ENCODE measurements around the gene LIMA1.
"Not testable (repeated sequence)": the region's sequence is repeated elsewhere in the genome, so short reads cannot be mapped to it uniquely, and the experiment has no call there.

DNA sequence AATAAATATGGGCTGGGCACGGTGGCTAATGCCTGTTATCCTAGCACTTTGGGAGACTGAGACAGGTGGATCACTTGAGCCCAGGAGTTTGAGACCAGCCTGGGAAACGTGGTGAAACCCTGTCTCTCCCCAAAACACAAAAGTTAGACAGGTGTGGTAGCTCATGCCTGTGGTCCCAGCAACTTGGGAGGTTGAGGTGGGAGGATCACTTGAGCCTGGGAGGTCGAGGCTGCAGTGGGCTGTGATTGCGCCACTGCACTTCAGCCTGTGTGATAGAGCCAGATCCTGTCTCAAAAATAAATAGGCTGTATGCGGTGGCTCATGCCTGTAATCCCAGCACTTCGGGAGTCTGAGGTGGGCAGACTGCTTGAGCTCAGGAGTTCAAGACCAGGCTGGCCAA lies 135.3 kb downstream of the LIMA1 start:
- TF ChIP-seq, protein P1, sequence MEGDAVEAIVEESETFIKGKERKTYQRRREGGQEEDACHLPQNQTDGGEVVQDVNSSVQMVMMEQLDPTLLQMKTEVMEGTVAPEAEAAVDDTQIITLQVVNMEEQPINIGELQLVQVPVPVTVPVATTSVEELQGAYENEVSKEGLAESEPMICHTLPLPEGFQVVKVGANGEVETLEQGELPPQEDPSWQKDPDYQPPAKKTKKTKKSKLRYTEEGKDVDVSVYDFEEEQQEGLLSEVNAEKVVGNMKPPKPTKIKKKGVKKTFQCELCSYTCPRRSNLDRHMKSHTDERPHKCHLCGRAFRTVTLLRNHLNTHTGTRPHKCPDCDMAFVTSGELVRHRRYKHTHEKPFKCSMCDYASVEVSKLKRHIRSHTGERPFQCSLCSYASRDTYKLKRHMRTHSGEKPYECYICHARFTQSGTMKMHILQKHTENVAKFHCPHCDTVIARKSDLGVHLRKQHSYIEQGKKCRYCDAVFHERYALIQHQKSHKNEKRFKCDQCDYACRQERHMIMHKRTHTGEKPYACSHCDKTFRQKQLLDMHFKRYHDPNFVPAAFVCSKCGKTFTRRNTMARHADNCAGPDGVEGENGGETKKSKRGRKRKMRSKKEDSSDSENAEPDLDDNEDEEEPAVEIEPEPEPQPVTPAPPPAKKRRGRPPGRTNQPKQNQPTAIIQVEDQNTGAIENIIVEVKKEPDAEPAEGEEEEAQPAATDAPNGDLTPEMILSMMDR (IDR thresholded peaks at IDR 0.05), result not testable (repeated sequence)
- not testable (repeated sequence) for TF ChIP-seq POLR2A (IDR thresholded peaks at IDR 0.05)
